Stimulated activated CD8-positive, alpha-beta memory T cell treated with anti-CD3 and anti-CD28 coated beads, Interleukin-7, amount 100 ng/mL, for 1 hour (primary cell): ENCODE measurements around the gene RCSD1.

Source experiments
- DNase-seq, 2 donors: peaks; one replicate each; pipeline ENCODE4 v3.0.0-alpha.2; 2020; ENCODE audit warnings: low read depth in 2 of 2

Gene RCSD1

GRCh38 chr1:167618366-167618765 lies 11.7 kb upstream of the RCSD1 start:
- DNase-seq, result no peak

GRCh38 chr1:167618789-167619188 lies 11.2 kb upstream of the RCSD1 start:
- no peak for DNase-seq

- no peak for DNase-seq
Observed at GRCh38 chr1:167620002-167620401, 10.0 kb upstream of the RCSD1 start.

- no peak for DNase-seq
Observed at GRCh38 chr1:167621780-167622313, 8.2 kb upstream of the RCSD1 start.

- DNase-seq, result no peak
Observed at GRCh38 chr1:167623951-167624350, 6.1 kb upstream of the RCSD1 start.

- DNase-seq, result no peak
Observed at GRCh38 chr1:167625040-167625823, 4.8 kb upstream of the RCSD1 start.

GRCh38 chr1:167627615-167627864 lies 2.5 kb upstream of the RCSD1 start:
- no peak for DNase-seq

GRCh38 chr1:167627865-167628641 lies 2.0 kb upstream of the RCSD1 start:
- DNase-seq, result peak; percentile 36 to 38

GRCh38 chr1:167628741-167629515 lies 1.1 kb upstream of the RCSD1 start:
- DNase-seq, result no peak

GRCh38 chr1:167630568-167631385 lies 745 bp downstream of the RCSD1 start:
- DNase-seq, result no peak

- no peak for DNase-seq
Observed at GRCh38 chr1:167631386-167631935, 1.4 kb downstream of the RCSD1 start.

GRCh38 chr1:167631936-167632614 lies 2.0 kb downstream of the RCSD1 start:
- no peak for DNase-seq

- no peak for DNase-seq
Observed at GRCh38 chr1:167633258-167633944, 3.4 kb downstream of the RCSD1 start.

GRCh38 chr1:167634435-167634834 lies 4.4 kb downstream of the RCSD1 start:
- no peak for DNase-seq

GRCh38 chr1:167635156-167635648 lies 5.2 kb downstream of the RCSD1 start:
- DNase-seq, result no peak

- no peak for DNase-seq
Observed at GRCh38 chr1:167635941-167636340, 5.9 kb downstream of the RCSD1 start.

GRCh38 chr1:167638064-167638463 lies 8.0 kb downstream of the RCSD1 start:
- DNase-seq, result no peak

GRCh38 chr1:167640051-167640450 lies 10.0 kb downstream of the RCSD1 start:
- no peak for DNase-seq

- DNase-seq, result no peak
Observed at GRCh38 chr1:167641786-167642500, 11.9 kb downstream of the RCSD1 start.
